A549 (cell line): ENCODE measurements around the gene UNCX. TPM values are rescaled to one million over a fixed set of nuclear protein-coding genes. Genes with fewer than 3 reads are reported as not detected.

Experiments used
- ATAC-seq, 2 experiments: fragments of 200-7000 bp in 1 of 2; fragments of >200 bp in 1 of 2; cut with Nextera tagmentation in 1 of 2; cut with Tn5 transposase in 1 of 2; 3 replicates each; pipeline versions ENCODE4 v1.8.0 to v1.9.1; 2018 to 2020; ENCODE audit warnings: mild to moderate bottlenecking in 1 of 2, moderate library complexity in 1 of 2
- CTCF ChIA-PET: fragments of 300-600 bp; sonication (Branson Sonifier 250); formaldehyde crosslinking; extraction: SDS; loops from one replicate; lab custom pipeline; 2021; ENCODE audit warnings: antibody characterized with exemption, inconsistent platforms; lab: Yijun Ruan, JAX
- POLR2A ChIA-PET: fragments of 350-600 bp; formaldehyde crosslinking; extraction: SDS; loops from one replicate; lab custom pipeline; 2021; ENCODE audit warnings: antibody characterized with exemption, inconsistent platforms; lab: Yijun Ruan, JAX
- DNase-seq, 2 experiments: peaks; one replicate each; pipeline versions ENCODE4 v3.0.0 to v3.0.0-alpha.2; 2011 to 2016; ENCODE audit warnings: low read depth in 1 of 2, low spot score in 1 of 2
- FAIRE-seq: peaks from 2 replicates; lab custom pipeline; 2011; peaks lifted over from hg19 to GRCh38; lab: Jason Lieb, UNC
- H3K27ac ChIP-seq, 2 experiments: fragments of >200 bp; sonication (Bioruptor Twin); formaldehyde crosslinking; 3 replicates each; pipeline ENCODE4 v1.5.1; 2016 to 2017
- H3K4me1 ChIP-seq: fragments of >200 bp; sonication (Bioruptor Twin); formaldehyde crosslinking; 3 replicates; pipeline ENCODE4 v1.6.1; 2016
- H3K4me2 ChIP-seq: fragments of >200 bp; sonication (Bioruptor Twin); formaldehyde crosslinking; 3 replicates; pipeline ENCODE4 v1.6.1; 2016
- H3K4me3 ChIP-seq: fragments of >200 bp; sonication (Bioruptor Twin); formaldehyde crosslinking; 3 replicates; pipeline ENCODE4 v1.5.1; 2016
- H3K9me3 ChIP-seq: fragments of >200 bp; sonication (Bioruptor Twin); formaldehyde crosslinking; 3 replicates; pipeline ENCODE4 v1.6.1; 2016
- ATOH8 ChIP-seq: fragments of 250-450 bp; sonication (Bioruptor Pico); IDR thresholded peaks from 2 replicates; pipeline ENCODE4 v1.5.0; 2020; ENCODE audit warnings: low read depth, mild to moderate bottlenecking, moderate library complexity
- BHLHE40 ChIP-seq: IDR thresholded peaks from 2 replicates; pipeline ENCODE4 v1.6.1; 2012; ENCODE audit warnings: low read depth, low read length, inconsistent platforms
- CBX2 ChIP-seq: fragments of 200-600 bp; sonication (generic); IDR thresholded peaks from 2 replicates; pipeline ENCODE4 v1.6.1; 2016; ENCODE audit warnings: low read depth, mild to moderate bottlenecking, borderline replicate concordance
- CTCF ChIP-seq: fragments of >200 bp; sonication (Bioruptor Twin); formaldehyde crosslinking; IDR thresholded peaks from 3 replicates; pipeline ENCODE4 v1.5.1; 2016
- EHF ChIP-seq: fragments of 250-450 bp; sonication (Bioruptor Pico); IDR thresholded peaks from 2 replicates; pipeline ENCODE4 v1.5.0; 2020; ENCODE audit warnings: mild to moderate bottlenecking
- ELK1 ChIP-seq: fragments of 150-350 bp; IDR thresholded peaks from 2 replicates; pipeline ENCODE4 v1.6.1; 2014; ENCODE audit warnings: low read depth, mild to moderate bottlenecking, low read length
- EP300 ChIP-seq, 2 experiments: fragments of >200 bp; sonication (Bioruptor Twin); formaldehyde crosslinking; IDR thresholded peaks; 2 replicates in 1 of 2; 3 replicates in 1 of 2; pipeline ENCODE4 v1.6.1; 2016 to 2017
- FOSL2 ChIP-seq, 2 experiments: fragments of 450-650 bp in 1 of 2; fragments of >200 bp in 1 of 2; sonication (Bioruptor Twin) in 1 of 2; formaldehyde crosslinking; IDR thresholded peaks; 2 replicates each; pipeline versions ENCODE4 v1.5.0 to v1.6.1; 2016 to 2020; ENCODE audit warnings: mild to moderate bottlenecking in 1 of 2, moderate library complexity in 1 of 2
- HES2 ChIP-seq: fragments of >200 bp; sonication (Bioruptor Twin); formaldehyde crosslinking; IDR thresholded peaks from 2 replicates; pipeline ENCODE4 v1.6.1; 2016
- MAFK ChIP-seq: fragments of 450-650 bp; IDR thresholded peaks from 2 replicates; pipeline ENCODE4 v1.6.1; 2014; ENCODE audit not compliant: partially characterized antibody
- MAZ ChIP-seq: fragments of 150-350 bp; IDR thresholded peaks from 2 replicates; pipeline ENCODE4 v1.6.1; 2014; ENCODE audit warnings: antibody characterized with exemption, low read depth, low read length, borderline replicate concordance
- NFE2L2 ChIP-seq: fragments of 150-350 bp; conservative IDR thresholded peaks from 2 replicates; pipeline ENCODE4 v1.6.1; 2014; ENCODE audit warnings: low read length
- NR3C1 ChIP-seq: fragments of >200 bp; sonication (Bioruptor Twin); formaldehyde crosslinking; IDR thresholded peaks from 3 replicates; pipeline ENCODE4 v1.6.1; 2017
- PBX3 ChIP-seq: IDR thresholded peaks from 2 replicates; pipeline ENCODE4 v1.6.1; 2012
- POLR2A ChIP-seq: IDR thresholded peaks from 2 replicates; pipeline ENCODE4 v1.6.1; 2012; ENCODE audit warnings: mild to moderate bottlenecking, low read length
- RAD21 ChIP-seq, 2 experiments: fragments of >200 bp in 1 of 2; sonication (Bioruptor Twin) in 1 of 2; formaldehyde crosslinking in 1 of 2; IDR thresholded peaks in 1 of 2; conservative IDR thresholded peaks in 1 of 2; 2 replicates in 1 of 2; 3 replicates in 1 of 2; pipeline ENCODE4 v1.6.1; 2012 to 2018; ENCODE audit warnings: inconsistent platforms in 1 of 2
- REST ChIP-seq: fragments of 200-600 bp; sonication (generic); IDR thresholded peaks from 2 replicates; pipeline ENCODE4 v1.6.1; 2016; ENCODE audit warnings: antibody characterized with exemption, mild to moderate bottlenecking, moderate library complexity
- RNF2 ChIP-seq: fragments of 200-600 bp; sonication (generic); IDR thresholded peaks from 2 replicates; pipeline ENCODE4 v1.6.1; 2016; ENCODE audit warnings: low read depth, mild to moderate bottlenecking, antibody characterized with exemption, moderate library complexity, borderline replicate concordance
- SMC3 ChIP-seq: fragments of >200 bp; sonication (Bioruptor Twin); formaldehyde crosslinking; IDR thresholded peaks from 3 replicates; pipeline ENCODE4 v1.6.1; 2018; ENCODE audit warnings: inconsistent platforms
- SREBF2 ChIP-seq: fragments of 450-650 bp; IDR thresholded peaks from 2 replicates; pipeline ENCODE4 v1.6.1; 2014; ENCODE audit warnings: mild to moderate bottlenecking, moderate library complexity
- ZC3H11A ChIP-seq: fragments of 450-650 bp; IDR thresholded peaks from 2 replicates; pipeline ENCODE4 v1.6.1; 2014; ENCODE audit warnings: antibody characterized with exemption, mild to moderate bottlenecking
- ZSCAN20 ChIP-seq: fragments of 250-450 bp; sonication (Bioruptor Pico); IDR thresholded peaks from 2 replicates; pipeline ENCODE4 v1.8.0; 2022; ENCODE audit warnings: mild to moderate bottlenecking, moderate library complexity
- WGBS: methylation state at CpG from one replicate; pipeline ENCODE4 v1.1.6; 2017; ENCODE audit errors: missing lambda C conversion rate; 5-methylcytosine and 5-hydroxymethylcytosine counted together
- polyA plus RNA-seq, 4 experiments: library from polyadenylated mRNA; depleted of rRNA in 3 of 4; stranded (reverse); fragments of >200 nt; fragmentation: RNase III in 1 of 4; extraction: RNeasy Plus Mini Kit Qiagen cat#74134 plus additional on column Dnase treatment in 1 of 4; gene quantifications; 2 replicates in 3 of 4; 3 replicates in 1 of 4; pipeline ENCODE4 v1.2.3, GENCODE V29; 2011 to 2017

The UNCX gene
- polyA plus RNA-seq, 2 of the 4 experiments (the other 2 are of a cell fraction), result not detected

GRCh38 chr7:1210321-1210978 lies 22.2 kb upstream of the UNCX start:
- no peaks in the 10 kb centered on the region for H3K4me1 ChIP-seq
- no peak for ATAC-seq
- TF ChIP-seq FOSL2 (IDR thresholded peaks at IDR 0.05), result no peak
- TF ChIP-seq FOSL2 (CRISPR knock-in tag; IDR thresholded peaks at IDR 0.05), result no peak
- TF ChIP-seq PBX3, result no peak
- no peak for TF ChIP-seq ZSCAN20
- TF ChIP-seq REST, result no peak
- no peak for TF ChIP-seq MAFK
- TF ChIP-seq HES2, result no peak
- CTCF ChIA-PET, result interaction anchor here (1.0 to 3.3 kb wide), 6 partner anchors 12 to 222 kb away, joined by 3 to 10 read pairs (median 5); no protein-coding TSS in a partner anchor
- H3K27ac ChIP-seq, result no peak overlapping the region
- no peaks in the 10 kb centered on the region for H3K9me3 ChIP-seq
- no peak for DNase-seq
- H3K4me2 ChIP-seq, result no peak overlapping the region
- WGBS, result 62% methylated on average over 18 of the region's 18 CpGs
- FAIRE-seq, result no peak
- no peak overlapping the region for H3K4me3 ChIP-seq
- POLR2A ChIA-PET, result no interaction called here

GRCh38 chr7:1210979-1211608 lies 21.6 kb upstream of the UNCX start:
- ChIA-PET POLR2A (no interaction called here), CTCF (interaction anchor here (0.9 to 3.3 kb wide), 8 partner anchors 11 to 222 kb away, joined by 3 to 10 read pairs (median 5); no protein-coding TSS in a partner anchor)
- no peak for DNase-seq
- ATAC-seq, result peak; percentile 42 to 47; a peak in 4 of 6 replicates
- Histone ChIP-seq H3K9me3 (no peaks in the 10 kb centered on the region), H3K4me2 (no peak overlapping the region), H3K4me1 (no peaks in the 10 kb centered on the region), H3K4me3 (no peak overlapping the region), H3K27ac (no peak overlapping the region)
- WGBS, result 69% methylated on average over 30 of the region's 35 CpGs
- FAIRE-seq, result no peak
- no peak for TF ChIP-seq RAD21 (conservative IDR thresholded peaks at IDR 0.05 in 1 of 2, IDR thresholded peaks at IDR 0.05 in 1 of 2)
- no peak for TF ChIP-seq EHF (CRISPR knock-in tag)
- no peak for TF ChIP-seq NR3C1
- no peak for TF ChIP-seq CTCF
- TF ChIP-seq ZC3H11A, result no peak
- TF ChIP-seq RNF2, result no peak
- TF ChIP-seq SMC3, result no peak
- no peak for TF ChIP-seq SREBF2
- no peak for TF ChIP-seq BHLHE40
- TF ChIP-seq MAZ, result no peak
- TF ChIP-seq EP300 (IDR thresholded peaks at IDR 0.05), result no peak
- TF ChIP-seq POLR2A, result no peak
- no peak for TF ChIP-seq CBX2
- no peak for TF ChIP-seq ATOH8 (CRISPR knock-in tag)
- no peak for TF ChIP-seq NFE2L2
- no peak for TF ChIP-seq REST
- TF ChIP-seq ELK1, result no peak
